Measurements from ENCODE around the gene DNAH9.
A peak's percentile ranks its signal among the peaks of the same experiment; 100 is the strongest.

DNAH9 gene

DNA sequence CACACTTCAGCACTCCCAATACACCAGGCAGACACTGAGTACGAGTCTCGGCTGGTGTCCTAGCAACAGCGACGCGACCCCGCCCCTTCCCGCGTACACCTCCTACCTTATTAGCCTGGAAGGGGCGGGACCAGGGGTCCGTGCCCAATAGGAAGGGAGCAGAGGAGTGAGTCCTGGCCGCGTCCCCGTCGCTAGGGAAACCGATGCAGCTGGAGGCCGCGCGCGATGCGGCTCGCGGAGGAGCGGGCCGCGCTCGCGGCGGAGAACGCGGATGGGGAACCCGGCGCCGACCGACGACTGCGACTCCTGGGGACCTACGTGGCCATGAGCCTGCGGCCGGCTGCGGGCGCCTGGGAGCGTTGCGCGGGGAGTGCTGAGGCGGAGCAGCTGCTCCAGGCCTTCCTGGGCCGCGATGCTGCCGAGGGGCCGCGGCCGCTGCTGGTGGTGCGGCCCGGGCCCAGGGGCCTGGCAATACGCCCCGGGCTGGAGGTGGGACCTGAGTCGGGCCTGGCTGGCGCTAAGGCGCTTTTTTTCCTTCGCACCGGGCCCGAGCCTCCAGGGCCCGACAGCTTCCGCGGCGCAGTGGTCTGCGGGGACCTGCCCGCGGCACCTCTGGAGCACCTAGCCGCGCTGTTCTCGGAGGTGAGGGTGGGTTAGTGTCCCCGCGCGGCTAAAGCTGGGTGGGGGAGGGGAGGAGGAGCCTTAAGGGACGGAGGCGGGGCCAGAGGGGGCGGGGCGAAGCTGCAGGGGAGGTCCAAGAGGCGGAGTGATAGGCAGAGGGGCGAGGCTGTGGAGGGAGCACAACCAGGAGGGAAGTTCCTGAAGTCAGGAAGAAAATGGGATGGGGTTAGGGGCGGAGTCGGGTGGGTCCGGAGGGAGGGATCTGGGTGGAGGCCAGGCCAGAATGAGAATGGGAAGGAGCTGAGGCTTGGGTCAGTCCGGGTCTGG is at the start of gene DNAH9:
TSS of gene DNAH9 (plus strand) at position 197 of the 948 bp plus-strand sequence. CDS start at position 226, 29 bp downstream.
- DNase-seq (ENCODE audit: low spot score), result peak; percentile 99

DNA sequence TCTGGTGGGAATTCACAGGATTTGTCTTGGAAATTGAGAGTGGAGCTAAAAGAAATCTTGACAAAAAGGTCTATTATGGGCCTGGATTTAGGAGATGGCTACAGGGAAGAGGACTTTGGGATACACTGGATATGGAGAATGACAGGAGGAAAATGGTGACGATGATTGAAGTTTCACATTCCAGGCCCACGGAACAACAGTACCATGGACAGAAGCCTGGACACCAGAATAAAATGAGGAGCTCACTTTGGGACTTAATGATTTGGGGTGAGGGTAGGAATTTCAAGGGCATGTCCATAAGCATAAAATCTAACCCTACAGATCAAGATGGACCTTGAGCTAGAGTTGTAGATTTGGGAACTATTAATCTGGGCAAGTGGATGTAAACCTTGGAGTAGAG is 47.8 kb upstream of the DNAH9 start:
- DNase-seq (ENCODE audit: low spot score), result no peak

- no peak for DNase-seq (ENCODE audit: low spot score)
Measured at GRCh38 chr17:11551442-11551841, 46.8 kb upstream of the DNAH9 start.

- DNase-seq (ENCODE audit: low spot score), result no peak
Measured at GRCh38 chr17:11553135-11553534, 45.1 kb upstream of the DNAH9 start.

DNA sequence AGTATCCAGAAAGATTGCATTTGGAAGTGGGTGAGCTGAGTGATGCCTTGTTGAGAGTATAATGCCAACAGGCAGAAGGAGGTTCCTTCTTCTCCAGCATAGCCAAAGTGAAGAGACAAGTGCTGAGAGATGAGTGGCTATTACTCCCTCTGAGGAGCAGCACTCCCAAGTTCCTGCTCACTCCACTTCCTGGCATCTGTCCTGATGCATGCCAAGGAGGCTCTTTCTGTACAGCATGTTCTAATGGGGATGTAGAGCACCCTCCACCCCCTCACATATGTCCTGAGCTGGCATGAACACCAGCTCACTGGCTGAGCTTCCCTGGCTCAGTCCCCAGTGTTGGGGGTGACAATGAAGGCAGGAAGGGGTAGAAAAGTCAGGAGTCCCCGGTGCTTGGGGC is 44.2 kb upstream of the DNAH9 start:
- DNase-seq (ENCODE audit: low spot score), result no peak

GRCh38 chr17:11554542-11554941 is 43.7 kb upstream of the DNAH9 start:
- DNase-seq (ENCODE audit: low spot score), result no peak

DNA sequence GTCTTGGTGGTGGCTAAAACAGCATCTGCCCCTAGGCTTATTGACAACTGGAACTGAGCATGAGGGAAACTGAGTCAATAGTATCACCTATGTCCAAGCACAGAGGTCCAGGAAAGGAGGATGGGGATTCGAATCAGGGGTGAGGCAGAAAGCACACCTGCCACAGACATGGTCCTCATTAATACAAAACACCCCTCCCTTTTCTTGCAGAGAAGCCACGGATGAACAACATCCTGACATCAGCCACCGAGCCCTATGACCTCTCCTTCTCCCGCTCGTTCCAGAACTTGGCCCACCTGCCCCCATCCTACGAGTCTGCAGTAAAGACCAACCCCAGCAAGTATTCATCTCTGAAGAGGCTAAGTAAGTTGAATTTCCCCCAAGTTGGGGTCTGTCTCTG is 42.7 kb upstream of the DNAH9 start:
- no peak for DNase-seq (ENCODE audit: low spot score)

DNA sequence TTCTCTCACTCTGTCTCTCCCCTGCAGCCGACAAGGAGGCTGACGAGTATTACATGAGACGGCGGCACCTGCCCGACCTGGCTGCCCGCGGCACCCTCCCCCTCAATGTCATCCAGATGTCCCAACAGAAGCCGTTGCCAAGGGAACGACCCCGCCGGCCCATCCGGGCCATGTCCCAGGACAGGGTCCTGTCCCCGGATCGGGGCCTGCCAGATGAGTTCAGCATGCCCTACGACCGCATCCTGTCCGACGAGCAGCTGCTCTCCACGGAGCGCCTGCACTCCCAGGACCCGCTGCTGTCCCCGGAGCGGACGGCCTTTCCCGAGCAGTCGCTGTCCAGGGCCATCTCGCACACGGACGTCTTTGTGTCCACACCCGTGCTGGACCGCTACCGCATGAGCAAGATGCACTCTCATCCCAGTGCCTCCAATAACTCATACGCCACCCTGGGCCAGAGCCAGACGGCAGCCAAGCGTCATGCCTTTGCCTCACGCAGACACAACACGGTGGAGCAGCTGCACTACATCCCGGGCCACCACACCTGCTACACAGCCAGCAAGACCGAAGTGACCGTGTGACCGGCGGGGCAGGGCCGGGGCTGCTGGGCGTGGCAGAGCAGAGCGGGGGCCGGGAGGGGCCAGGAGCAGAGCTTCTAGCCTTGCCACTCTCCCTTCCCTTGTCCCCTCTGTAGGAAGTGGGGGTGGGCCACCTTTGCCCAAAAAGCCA is 40.4 kb upstream of the DNAH9 start:
- no peak for DNase-seq (ENCODE audit: low spot score)

- no peak for DNase-seq (ENCODE audit: low spot score)
Measured at GRCh38 chr17:11558681-11559234, 39.5 kb upstream of the DNAH9 start.

GRCh38 chr17:11559601-11560000 is 38.7 kb upstream of the DNAH9 start:
- no peak for DNase-seq (ENCODE audit: low spot score)

GRCh38 chr17:11561281-11561680 is 37.0 kb upstream of the DNAH9 start:
- no peak for DNase-seq (ENCODE audit: low spot score)

DNA sequence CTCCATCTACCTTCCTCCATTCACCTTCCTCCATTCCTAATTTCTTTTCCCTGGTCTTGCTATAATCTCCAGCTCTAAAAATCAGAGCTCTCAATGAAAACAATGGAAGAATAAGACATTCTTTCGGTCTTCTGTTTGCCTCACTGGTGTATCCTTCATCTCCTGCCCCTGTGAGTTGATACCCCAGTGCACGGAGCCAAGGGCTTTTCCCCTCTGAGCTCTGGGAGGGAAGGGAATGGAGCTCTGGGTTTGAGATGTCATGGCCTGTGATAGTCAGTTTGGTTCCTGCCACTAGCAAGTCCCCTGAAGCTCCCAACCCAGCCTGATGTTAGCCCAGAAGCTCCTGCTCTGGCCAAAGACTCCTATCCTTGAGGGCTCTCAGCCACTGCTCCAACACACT is 36.6 kb upstream of the DNAH9 start:
- no peak for DNase-seq (ENCODE audit: low spot score)

DNA sequence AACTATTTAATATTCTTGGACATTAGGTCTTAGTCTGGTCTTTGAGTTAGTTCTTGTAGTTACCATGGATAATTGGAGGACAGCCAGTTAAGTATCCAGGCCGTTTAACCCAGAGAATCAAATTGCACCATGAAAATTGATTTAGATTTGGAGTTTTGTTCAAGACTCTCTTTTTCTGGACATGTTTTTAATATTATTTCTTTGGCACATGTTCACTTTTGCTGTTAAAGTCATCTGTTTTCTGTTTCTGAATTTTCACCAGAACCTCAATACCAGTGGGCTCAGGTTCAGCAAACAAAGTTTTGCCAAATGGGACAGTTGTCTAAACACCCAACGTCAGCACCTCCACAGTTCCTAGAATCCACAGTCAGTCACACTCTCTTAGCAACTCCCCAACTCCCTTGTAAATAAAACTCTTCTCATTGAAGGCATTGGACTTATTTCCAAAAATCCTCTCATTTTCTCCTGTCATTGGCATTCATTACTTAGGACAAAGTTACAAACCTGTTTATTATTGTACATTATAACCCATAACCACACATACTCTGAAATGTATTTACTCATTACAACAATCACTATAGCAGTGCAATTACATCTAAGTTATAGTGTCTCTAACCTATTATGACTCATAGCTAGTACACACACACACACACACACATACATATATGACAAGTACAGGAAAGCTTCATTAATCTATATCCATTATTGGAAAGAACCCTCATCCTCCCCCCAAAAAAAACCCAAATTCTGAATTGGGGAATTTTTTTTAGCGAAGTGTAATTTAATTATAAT is 33.5 kb upstream of the DNAH9 start:
- DNase-seq (ENCODE audit: low spot score), result no peak

DNA sequence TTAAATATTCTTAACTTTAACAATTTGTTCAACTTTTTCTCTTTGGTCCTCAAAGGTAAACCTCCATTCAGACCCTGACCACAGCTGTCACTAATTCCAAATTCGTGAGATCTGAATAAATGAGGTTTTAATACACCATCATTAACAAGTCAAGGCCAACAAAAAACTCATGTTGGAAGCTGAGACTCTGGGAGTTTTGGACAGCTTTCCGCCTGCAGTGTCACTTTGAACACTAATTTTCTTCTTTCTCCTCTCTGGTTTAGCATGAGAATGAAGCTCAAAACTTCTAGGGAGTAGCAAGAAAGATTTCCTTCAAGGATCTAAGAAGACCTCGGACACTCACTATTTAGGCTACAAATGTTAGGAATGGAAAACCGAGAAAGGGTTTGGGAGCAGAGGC is 32.7 kb upstream of the DNAH9 start:
- no peak for DNase-seq (ENCODE audit: low spot score)

- DNase-seq (ENCODE audit: low spot score), result no peak
Measured at GRCh38 chr17:11578998-11579397, 19.3 kb upstream of the DNAH9 start.

- no peak for DNase-seq (ENCODE audit: low spot score)
Measured at GRCh38 chr17:11580677-11581076, 17.6 kb upstream of the DNAH9 start.

- no peak for DNase-seq (ENCODE audit: low spot score)
Measured at GRCh38 chr17:11582217-11582616, 16.1 kb upstream of the DNAH9 start.

- no peak for DNase-seq (ENCODE audit: low spot score)
Measured at GRCh38 chr17:11583306-11583992, 14.8 kb upstream of the DNAH9 start.

GRCh38 chr17:11589716-11590115 is 8.6 kb upstream of the DNAH9 start:
- DNase-seq (ENCODE audit: low spot score), result no peak

DNA sequence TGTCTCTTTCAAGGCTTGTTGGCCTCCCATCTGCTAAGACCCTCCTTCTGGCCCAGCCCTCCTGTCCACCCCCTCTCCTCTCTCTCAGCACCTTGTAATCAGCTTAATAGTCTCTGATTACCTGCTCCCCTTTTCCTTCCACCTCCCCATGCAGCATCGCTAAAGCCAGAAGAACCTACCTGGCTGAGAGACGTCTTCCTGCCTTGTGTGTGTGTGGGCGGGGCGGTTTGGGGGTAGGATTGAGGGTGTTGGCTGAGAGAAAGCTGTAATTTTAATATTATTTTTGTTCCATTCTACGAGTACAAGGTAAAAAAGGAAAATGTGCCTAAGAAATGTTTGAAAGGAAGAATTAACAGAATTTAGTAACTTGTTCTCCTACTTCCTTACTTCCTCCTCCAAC is 3.4 kb downstream of the DNAH9 start:
- peak; percentile 32 for DNase-seq (ENCODE audit: low spot score)

DNA sequence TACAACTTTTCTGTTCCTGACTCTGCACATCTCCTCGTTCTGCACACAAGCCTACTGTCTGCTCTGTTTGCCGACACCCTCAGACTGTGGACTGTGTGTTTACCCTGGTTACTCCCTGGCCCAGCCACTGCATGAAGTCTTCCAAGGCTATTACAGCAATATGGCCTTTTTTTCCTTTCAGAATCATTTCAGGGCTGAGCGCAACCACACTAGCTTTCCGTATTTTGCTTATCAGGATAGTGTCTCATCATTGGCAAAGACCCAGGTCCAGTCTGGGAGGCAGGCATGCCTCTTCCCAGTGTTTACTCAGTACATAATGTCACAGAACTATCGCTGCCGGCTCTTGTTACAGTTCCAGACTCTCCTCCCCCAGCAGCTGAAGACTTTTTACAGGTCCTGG is 10.1 kb downstream of the DNAH9 start:
- no peak for DNase-seq (ENCODE audit: low spot score)

Data from ecto neural progenitor cell (in vitro differentiated cells).